Fibroblast of mammary gland (primary cell): ENCODE data around the gene NCOA6.
"Not testable (repeated sequence)": the region's sequence is repeated elsewhere in the genome, so short reads cannot be mapped to it uniquely, and the experiment has no call there.

Experiments used
- DNase-seq: peaks from one replicate; pipeline ENCODE4 v3.0.0-alpha.2; 2010; ENCODE audit warnings: low read depth
- H3K4me3 ChIP-seq: 2 replicates; pipeline ENCODE4 v1.5.1; 2011; ENCODE audit warnings: low read depth, mild to moderate bottlenecking, low read length, moderate library complexity; ENCODE audit not compliant: control insufficient read depth
- TF ChIP-seq, protein P1 (sequence below): conservative IDR thresholded peaks from 2 replicates; pipeline ENCODE4 v1.5.1; 2011; ENCODE audit warnings: low read depth, low read length, inconsistent platforms; ENCODE audit not compliant: control insufficient read depth, insufficient read depth

The NCOA6 gene

DNA sequence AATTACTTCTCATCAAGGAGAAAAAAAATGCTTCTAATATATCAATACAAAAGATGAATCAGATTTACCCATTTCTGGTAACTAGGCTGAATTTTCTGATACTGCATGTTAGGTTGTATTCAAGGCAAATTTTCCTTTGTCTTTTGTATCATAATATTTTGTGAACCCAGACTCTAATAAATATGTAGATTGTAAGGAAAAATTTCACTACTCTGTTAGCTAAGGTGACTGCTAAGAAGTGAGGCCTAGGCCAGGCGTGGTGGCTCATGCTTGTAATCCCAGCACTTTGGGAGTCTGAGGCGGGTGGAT lies 108.6 kb downstream of the NCOA6 start:
- TF ChIP-seq, protein P1, sequence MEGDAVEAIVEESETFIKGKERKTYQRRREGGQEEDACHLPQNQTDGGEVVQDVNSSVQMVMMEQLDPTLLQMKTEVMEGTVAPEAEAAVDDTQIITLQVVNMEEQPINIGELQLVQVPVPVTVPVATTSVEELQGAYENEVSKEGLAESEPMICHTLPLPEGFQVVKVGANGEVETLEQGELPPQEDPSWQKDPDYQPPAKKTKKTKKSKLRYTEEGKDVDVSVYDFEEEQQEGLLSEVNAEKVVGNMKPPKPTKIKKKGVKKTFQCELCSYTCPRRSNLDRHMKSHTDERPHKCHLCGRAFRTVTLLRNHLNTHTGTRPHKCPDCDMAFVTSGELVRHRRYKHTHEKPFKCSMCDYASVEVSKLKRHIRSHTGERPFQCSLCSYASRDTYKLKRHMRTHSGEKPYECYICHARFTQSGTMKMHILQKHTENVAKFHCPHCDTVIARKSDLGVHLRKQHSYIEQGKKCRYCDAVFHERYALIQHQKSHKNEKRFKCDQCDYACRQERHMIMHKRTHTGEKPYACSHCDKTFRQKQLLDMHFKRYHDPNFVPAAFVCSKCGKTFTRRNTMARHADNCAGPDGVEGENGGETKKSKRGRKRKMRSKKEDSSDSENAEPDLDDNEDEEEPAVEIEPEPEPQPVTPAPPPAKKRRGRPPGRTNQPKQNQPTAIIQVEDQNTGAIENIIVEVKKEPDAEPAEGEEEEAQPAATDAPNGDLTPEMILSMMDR, result no peak
- no peak overlapping the region for H3K4me3 ChIP-seq
- no peak for DNase-seq

DNA sequence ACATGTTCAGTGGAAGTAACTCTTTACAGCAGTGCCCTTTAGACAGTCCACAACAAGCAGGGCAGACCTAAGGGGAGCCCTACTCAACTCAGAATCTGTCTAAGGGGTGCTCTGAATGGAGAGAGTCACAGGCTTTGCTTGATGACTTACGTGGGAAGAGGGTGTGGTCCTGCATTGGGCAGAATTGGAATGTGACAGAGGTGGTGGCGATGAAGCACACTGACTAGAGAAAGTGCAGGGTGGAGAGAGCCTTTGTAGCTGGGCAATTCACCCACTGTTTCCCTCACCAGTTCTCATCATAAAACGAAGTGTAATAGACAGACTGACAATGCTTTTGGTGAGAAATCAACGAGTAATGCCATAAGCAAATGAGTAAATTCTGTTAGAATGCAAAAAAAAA lies 110.1 kb downstream of the NCOA6 start:
- H3K4me3 ChIP-seq, result no peak overlapping the region
- peak; percentile 8 for DNase-seq
- TF ChIP-seq, protein P1, result no peak

GRCh38 chr20:34713944-34714515 lies 111.4 kb downstream of the NCOA6 start:
- not testable (repeated sequence) for H3K4me3 ChIP-seq, DNase-seq

- H3K4me3 ChIP-seq, result no peak overlapping the region
- TF ChIP-seq, protein P1, result no peak
- DNase-seq, result peak; percentile 99
Measured at GRCh38 chr20:34713194-34713943, 112.1 kb downstream of the NCOA6 start.

DNA sequence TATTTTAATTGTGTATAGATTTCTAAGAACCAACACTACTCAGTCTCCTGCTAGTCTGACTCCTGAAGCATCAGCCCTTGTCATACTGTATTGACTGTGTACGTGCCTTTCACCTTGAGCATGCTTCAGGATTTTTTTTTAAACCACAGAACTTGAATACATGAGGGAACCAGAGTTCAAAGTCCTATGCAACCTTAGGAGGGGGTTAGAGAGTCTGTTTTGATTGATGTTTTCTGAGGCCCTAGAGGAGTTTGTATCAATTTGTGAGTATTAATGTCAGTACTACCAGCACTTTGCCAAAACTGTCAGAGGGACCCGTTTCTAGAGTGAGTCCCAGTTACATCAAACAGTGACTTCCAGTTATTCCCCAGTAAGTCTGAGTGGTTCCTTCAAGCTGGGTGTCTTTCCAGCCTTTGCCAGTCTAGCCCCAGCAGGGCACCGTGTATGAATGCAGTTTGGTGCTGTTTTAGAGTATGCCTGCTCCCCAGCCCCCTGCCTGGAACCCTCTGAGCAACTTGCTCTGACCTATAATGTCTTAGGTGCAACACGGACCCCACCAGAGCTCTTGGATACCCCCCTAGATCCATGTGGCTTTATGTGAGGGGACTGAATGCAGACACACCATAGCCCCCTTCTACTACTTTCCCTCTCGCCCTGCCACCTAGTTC lies 112.8 kb downstream of the NCOA6 start:
- no peak for DNase-seq
- TF ChIP-seq, protein P1, result no peak
- H3K4me3 ChIP-seq, result no peak overlapping the region

- DNase-seq, result no peak
- TF ChIP-seq, protein P1, result no peak
- H3K4me3 ChIP-seq, result no peak overlapping the region
Measured at GRCh38 chr20:34711813-34712430, 113.5 kb downstream of the NCOA6 start.

DNA sequence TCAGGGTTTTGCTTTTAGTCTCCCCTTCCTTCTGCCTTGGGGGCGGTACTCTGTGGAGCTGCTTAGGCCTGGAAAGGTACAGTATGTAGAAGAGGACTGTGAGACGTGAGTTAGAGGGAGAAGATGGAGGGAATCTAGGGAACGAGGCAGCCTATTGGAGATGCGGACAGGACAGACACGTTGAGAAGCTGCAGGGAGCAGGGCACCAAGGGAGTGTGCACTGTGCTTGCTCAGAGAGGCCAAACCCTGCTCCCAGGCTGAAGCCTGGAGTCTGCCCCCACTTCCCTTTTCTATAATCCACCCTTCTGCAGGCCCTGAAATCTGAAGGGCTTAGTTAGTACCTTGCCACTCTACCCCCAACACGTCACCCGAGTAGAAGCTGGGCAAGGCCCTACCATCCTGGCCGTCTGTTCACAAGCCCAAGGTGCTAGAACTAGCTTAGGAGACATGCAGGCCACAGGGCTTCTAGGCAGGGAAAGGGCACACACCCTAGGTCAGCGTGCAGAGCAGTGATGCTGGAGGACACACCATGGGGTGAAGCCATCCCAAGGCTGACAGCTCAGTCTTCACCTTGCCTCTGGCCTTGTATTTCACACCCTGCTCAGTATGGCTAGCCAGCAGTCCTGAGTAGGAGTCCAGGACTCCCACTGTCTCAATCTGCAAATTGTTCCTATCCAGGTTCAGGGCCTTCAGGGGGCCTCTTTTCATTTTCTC lies 114.4 kb downstream of the NCOA6 start:
- TF ChIP-seq, protein P1, result no peak
- no peak overlapping the region for H3K4me3 ChIP-seq
- no peak for DNase-seq
